MV-4-11 (cell line): ENCODE data around the gene ASXL3.

Experiments used
- DNase-seq: peaks from one replicate; lab custom pipeline; 2025; lab: John Stamatoyannopoulos, UW

Gene ASXL3

GRCh38 chr18:33664241-33664874 is 86.3 kb downstream of the ASXL3 start:
- DNase-seq, result no peak

DNA sequence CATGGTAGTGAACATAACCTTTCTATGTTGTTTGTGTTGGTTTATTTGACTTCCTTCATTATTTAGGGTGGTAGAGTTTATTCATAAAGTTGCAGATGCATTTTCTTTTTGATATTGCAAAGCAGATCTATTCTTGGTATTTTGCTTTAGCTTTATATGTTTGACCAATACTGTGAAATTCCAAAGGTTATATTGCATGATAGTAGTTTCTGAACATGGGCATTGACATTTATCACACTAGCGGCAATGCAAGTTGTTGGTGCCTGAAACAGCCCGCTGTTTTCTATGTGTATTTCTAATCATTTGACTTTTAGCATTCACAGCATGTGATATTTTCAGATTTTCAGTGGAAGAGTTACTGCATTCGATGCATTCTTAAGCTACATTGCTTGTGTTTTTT is 87.2 kb downstream of the ASXL3 start:
- DNase-seq, result no peak

GRCh38 chr18:33665641-33666040 is 87.6 kb downstream of the ASXL3 start:
- no peak for DNase-seq

- DNase-seq, result no peak
Observed at GRCh38 chr18:33666915-33667314, 88.9 kb downstream of the ASXL3 start.

GRCh38 chr18:33669589-33669988 is 91.6 kb downstream of the ASXL3 start:
- DNase-seq, result no peak

DNA sequence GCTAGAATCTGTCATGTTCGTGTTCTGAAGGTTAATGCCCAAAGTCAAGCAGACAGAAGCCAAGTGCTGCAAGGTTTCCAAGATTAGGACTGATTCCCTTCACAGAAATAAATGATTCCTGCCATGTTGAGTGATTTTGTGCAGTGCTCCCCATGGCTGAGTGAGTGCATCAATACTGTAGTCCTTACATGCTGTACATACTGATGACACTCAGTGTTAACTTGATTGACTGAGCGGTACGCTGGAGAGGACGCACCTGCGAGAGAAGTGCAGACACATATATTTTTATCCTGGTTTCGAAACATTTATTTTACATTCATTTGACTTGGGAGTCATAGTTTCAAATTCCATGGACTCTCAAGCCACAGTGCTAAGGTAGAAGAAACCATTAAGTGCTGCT is 92.0 kb downstream of the ASXL3 start:
- DNase-seq, result no peak

- no peak for DNase-seq
Observed at GRCh38 chr18:33673689-33674088, 95.7 kb downstream of the ASXL3 start.

- no peak for DNase-seq
Observed at GRCh38 chr18:33676593-33676992, 98.6 kb downstream of the ASXL3 start.

- no peak for DNase-seq
Observed at GRCh38 chr18:33677891-33678290, 99.9 kb downstream of the ASXL3 start.

DNA sequence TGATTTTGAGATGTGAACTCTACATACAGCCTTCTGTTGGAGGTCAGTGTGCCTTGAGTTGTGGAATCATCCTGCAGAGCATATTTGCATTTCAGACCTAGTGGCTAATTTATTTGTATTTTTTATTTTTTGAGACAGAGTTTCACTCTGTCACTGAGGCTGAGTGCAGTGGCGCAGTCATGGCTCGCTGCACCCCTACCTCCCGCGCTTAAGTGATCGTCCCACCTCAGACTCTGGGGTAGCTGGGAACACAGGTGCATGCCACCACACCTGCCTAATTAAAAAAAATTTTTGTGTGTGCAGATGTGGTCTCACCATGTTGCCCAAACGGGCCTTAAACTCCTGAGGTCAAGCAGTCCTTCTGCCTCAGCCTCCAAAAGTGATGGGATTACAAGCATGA is 104.4 kb downstream of the ASXL3 start:
- DNase-seq, result no peak

GRCh38 chr18:33694593-33694992 is 116.6 kb downstream of the ASXL3 start:
- no peak for DNase-seq

DNA sequence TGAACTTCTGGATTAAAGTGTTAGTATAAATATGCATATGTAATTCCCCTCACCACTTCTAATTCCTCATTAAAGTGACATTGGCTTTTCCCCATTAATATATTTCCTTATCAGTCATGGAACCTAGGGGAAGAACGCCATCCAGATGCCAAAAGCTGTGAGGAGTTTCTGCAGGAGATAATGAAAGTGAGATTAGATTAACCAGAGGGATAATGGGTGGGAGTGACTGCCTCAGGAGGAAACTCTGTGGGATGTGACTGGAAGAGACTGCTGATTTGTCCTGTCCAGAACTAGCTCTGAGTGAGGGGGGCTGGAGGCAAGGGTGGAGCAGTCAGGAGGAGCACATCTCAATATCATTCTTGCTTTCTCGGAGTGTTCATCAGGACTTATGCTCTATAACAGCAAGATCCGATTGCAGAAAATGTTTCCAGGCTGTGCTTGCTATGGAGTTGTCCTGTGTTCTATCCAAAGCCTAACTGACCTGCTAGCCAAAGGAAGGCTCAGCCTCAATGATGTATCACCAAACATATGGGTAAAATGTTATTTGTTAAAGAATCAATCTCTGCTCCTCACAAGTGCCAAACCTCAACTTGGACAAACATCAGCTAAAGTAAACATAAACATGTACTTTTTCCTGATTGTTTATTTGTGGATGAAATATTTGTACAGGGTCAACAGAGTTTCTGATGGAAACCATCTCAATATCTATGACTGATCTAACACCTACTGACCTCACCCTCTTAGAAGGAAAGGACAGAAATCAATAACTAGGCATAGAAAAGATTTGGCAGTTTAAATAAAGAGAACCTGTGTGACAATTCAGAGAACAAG is 118.5 kb downstream of the ASXL3 start:
- no peak for DNase-seq

GRCh38 chr18:33697498-33697897 is 119.5 kb downstream of the ASXL3 start:
- DNase-seq, result no peak

GRCh38 chr18:33699372-33699771 is 121.4 kb downstream of the ASXL3 start:
- no peak for DNase-seq

DNA sequence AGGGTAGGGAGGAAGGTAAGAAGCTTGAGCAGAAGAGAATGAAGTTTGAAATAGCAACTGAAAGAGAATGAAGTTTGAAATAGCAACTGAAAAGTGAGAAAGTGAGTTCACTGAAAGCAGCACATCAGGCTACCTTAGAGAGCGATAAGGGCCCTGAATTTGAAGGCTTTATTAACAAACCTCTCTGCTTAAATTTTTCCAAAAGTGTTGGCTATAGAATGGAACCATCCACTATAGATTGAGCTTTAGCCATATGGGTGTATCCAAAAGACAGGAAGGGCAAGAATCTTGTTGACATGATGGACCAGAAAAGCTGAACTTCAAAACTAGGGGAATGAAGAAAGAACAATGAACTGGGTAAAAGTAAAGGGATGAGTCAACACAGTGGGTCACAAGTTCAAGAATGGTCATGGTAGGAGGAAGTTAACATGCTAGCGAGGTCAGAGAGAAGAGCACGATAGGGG is 122.5 kb downstream of the ASXL3 start:
- peak; percentile 3 for DNase-seq

DNA sequence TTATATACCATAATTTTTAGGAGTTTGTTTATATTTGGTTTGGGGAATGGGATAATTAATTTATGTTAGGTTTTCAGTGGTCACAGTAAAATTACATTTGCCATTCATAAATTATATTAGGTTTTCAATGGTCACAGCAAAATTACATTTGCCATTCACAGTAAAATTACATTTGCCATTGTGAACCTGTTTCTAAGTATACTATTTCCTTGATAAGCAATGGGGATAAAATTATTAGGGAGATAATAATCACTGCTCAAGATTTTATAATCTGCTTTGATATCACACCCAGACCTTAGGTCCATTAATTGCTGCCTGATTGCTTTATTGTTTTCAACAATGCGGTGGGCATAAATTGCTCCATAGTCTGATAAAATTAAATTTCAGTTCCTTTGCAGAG is 124.6 kb downstream of the ASXL3 start:
- DNase-seq, result no peak

GRCh38 chr18:33706391-33706790 is 128.4 kb downstream of the ASXL3 start:
- no peak for DNase-seq

- DNase-seq, result no peak
Observed at GRCh38 chr18:33708876-33709275, 130.9 kb downstream of the ASXL3 start.

DNA sequence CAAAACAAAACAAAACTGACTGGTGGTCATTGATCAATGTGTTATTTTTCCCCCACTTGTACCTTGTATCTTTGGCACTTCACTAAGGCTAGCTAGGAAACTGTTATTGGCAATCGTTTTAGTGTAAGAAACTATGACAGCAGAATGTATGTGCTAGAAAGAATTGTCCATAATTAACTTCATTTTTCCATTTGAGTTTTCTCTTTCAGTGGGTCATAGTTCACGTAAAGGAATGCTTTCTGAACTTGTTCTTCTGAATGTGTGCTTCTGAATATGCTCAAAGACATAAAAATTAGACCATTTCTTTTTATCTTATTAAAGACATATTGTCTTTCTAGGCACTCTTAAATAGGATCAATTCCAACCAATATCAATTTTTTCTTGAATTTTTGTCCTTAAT is 132.2 kb downstream of the ASXL3 start:
- no peak for DNase-seq

DNA sequence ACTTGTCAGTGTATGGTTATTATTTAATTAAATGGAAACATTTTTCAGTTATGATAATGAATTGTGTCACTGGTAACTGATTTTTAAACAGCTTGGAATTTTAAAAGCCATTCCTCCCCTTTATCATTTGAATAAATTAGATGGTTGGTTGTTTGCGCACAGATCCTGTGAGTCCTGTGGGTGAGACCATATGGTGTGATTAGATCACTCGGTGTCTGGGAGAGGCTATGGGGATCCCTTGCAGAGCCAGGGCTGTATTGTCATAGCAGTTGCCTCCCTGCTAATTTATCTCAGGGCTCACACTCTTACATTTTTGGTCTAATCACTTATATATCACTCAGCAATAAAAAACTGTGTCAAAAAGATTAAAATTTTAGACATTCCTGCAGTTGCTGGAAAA is 133.5 kb downstream of the ASXL3 start:
- DNase-seq, result no peak

DNA sequence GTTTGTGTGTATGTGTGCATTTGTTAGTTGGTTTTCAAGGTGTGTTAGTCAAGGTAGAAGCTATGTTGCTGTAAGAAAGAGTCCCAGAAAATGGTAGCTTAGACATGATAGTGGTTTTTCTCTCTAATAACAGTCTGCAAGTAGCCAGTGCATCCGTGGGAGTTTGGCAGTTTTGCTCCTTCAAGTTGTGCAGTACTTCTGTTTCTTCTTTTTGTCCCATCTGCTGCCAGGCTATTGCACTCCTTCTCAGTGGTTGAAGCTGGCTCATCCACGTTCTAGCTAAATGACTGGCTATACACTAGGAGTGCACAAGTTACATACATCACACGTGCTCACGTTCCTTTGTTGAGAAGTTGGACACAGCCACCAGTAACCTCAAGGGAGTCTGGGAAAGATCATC is 134.7 kb downstream of the ASXL3 start:
- DNase-seq, result no peak

DNA sequence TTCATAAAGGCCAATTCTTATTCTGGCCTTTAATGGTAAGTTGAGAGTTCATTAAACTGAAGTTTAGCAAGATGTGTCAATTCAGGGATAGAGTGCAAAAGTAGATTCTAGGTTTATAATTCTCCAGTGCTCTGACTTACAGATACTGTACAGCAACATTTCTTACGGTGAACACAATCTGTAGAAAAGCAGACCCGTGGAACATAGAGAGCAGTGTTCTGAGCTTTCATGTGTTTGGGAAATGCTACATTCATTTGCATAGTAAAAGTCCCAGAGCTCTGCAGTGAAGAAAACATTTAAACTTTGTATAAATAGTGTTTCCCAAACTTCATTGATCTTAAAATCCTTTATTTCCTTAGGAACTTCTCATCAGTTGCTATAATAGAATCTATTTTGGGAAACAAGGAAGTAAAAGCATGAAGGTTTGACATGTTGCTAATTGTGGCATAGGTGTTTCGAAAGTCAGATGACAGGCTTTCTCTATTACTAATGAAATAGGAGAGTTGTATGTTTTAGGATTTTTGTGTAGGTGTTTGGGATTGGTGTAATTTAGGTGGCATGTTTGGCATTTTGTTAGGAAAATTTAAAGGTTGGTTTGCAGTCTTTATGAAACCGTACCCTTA is 138.2 kb downstream of the ASXL3 start:
- no peak for DNase-seq

DNA sequence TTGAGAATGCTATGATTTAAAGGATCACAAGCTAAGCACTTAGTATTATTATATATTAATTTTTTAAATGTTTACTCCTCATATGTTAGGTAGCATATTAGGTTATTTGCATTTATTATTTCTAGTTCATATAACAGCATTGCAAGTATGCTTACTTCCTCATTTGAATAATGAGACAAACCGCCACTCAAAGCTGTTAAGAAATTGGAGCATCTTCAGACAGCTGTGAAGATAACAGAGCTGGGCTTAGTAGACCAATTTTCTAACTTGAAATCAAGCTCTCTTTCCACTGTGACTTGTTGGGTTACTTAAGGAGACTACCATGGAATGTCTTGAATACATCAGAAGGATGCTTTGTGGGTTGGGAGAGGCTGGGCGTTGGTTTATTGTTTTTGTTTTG is 139.3 kb downstream of the ASXL3 start:
- no peak for DNase-seq
